ENCODE results near the gene GPR162.
"Not testable (repeated sequence)": the region's sequence is repeated elsewhere in the genome, so short reads cannot be mapped to it uniquely, and the experiment has no call there.

Gene GPR162

GRCh38 chr12:6872073-6873048 lies 50.7 kb downstream of the GPR162 start:
- Mint-ChIP-seq H3K36me3 (ENCODE audit: low read depth) (peaks cover 66% of the 10 kb centered on the region), H3K27me3 (peaks cover 1% of the 10 kb centered on the region), H3K4me1 (peaks cover 54% of the 10 kb centered on the region), H3K27ac (peak overlapping the region; percentile 86), H3K9me3 (no peaks in the 10 kb centered on the region), H3K4me3 (peak overlapping the region; percentile 94)
- peak; percentile 90 for DNase-seq
- peak; percentile 40 for ATAC-seq

- H3K27me3 Mint-ChIP-seq: no peaks in the 10 kb centered on the region
- H3K4me3 Mint-ChIP-seq: peak within 1 kb of the TSS; percentile 94
- H3K9me3 Mint-ChIP-seq: no peaks in the 10 kb centered on the region
- H3K4me1 Mint-ChIP-seq: peaks cover 54% of the 10 kb centered on the region
- peaks cover 63% of the 10 kb centered on the region for H3K36me3 Mint-ChIP-seq (ENCODE audit: low read depth)
- H3K27ac Mint-ChIP-seq: peak within 1 kb of the TSS; percentile 86
- DNase-seq: peak; percentile 100
- ATAC-seq: peak; percentile 75
Observed at GRCh38 chr12:6873094-6874014, 51.7 kb downstream of the GPR162 start, which contains the start of gene SPSB2. Gene SPSB2, minus strand, starts transcription at chr12:6873303. Its CDS starts 402 bp downstream, at chr12:6872901.

GRCh38 chr12:6874015-6874368 lies 52.4 kb downstream of the GPR162 start:
- not testable (repeated sequence) for ATAC-seq, H3K27me3 Mint-ChIP-seq, H3K9me3 Mint-ChIP-seq, DNase-seq
- Mint-ChIP-seq H3K4me1 (peaks cover 47% of the 10 kb centered on the region), H3K36me3 (ENCODE audit: low read depth) (peaks cover 59% of the 10 kb centered on the region), H3K4me3 (peak overlapping the region; percentile 94), H3K27ac (peak overlapping the region; percentile 71)

Data from activated naive CD8-positive, alpha-beta T cell treated with anti-CD3 and anti-CD28 coated beads, Interleukin-2, amount 50 U/mL, for 24 hours (primary cell).